A673 (cell line): ENCODE results near the gene RAB36. TPM values are rescaled to one million over a fixed set of nuclear protein-coding genes. Genes with fewer than 3 reads are reported as not detected.

ENCODE experiments used
- BruUV-seq: library from RNA; stranded (reverse); fragments of 400-500 nt; replicated peaks from 2 replicates; lab custom pipeline; 2021; lab: Mats Ljungman, UMichigan
- CTCF ChIA-PET: fragments of 300-600 bp; sonication (Branson Sonifier 250); formaldehyde crosslinking; loops from one replicate; lab custom pipeline; 2022; ENCODE audit warnings: antibody characterized with exemption; lab: Charles Lee
- POLR2A ChIA-PET: fragments of 300-600 bp; sonication (Branson Sonifier 250); formaldehyde crosslinking; loops from one replicate; lab custom pipeline; 2022; ENCODE audit warnings: antibody characterized with exemption; ENCODE audit not compliant: low non-redundant PET; lab: Charles Lee
- DNase-seq: peaks from one replicate; pipeline ENCODE4 v3.0.0-alpha.2; 2015; ENCODE audit warnings: low spot score
- H3K27ac ChIP-seq: fragments of 200-600 bp; sonication (generic); 2 replicates; pipeline ENCODE4 v1.5.1; 2016; ENCODE audit warnings: mixed run types, low read depth, mild to moderate bottlenecking, mixed read lengths, antibody characterized with exemption, low read length; ENCODE audit not compliant: poor library complexity, severe bottlenecking
- H3K27me3 ChIP-seq: fragments of 200-600 bp; sonication (generic); replicated peaks from 2 replicates; pipeline ENCODE4 v1.6.1; 2017; ENCODE audit warnings: mixed run types, low read depth, mild to moderate bottlenecking, mixed read lengths, antibody characterized with exemption, low read length; ENCODE audit not compliant: insufficient read depth, poor library complexity
- H3K36me3 ChIP-seq: fragments of 200-600 bp; sonication (generic); 2 replicates; pipeline ENCODE4 v1.6.1; 2016; ENCODE audit warnings: mixed run types, mild to moderate bottlenecking, mixed read lengths, antibody characterized with exemption, low read length; ENCODE audit not compliant: insufficient read depth, poor library complexity, severe bottlenecking
- H3K4me1 ChIP-seq: fragments of 200-600 bp; sonication (generic); 2 replicates; pipeline ENCODE4 v1.6.1; 2017; ENCODE audit warnings: mixed run types, mild to moderate bottlenecking, mixed read lengths, antibody characterized with exemption, low read length; ENCODE audit not compliant: insufficient read depth, poor library complexity, severe bottlenecking
- H3K4me3 ChIP-seq: fragments of 200-600 bp; sonication (generic); 2 replicates; pipeline ENCODE4 v1.5.1; 2016; ENCODE audit warnings: low read depth, mixed run types, mild to moderate bottlenecking, mixed read lengths, low read length; ENCODE audit not compliant: poor library complexity, severe bottlenecking
- H3K9me3 ChIP-seq: fragments of 200-600 bp; sonication (generic); 2 replicates; pipeline ENCODE4 v1.6.1; 2016; ENCODE audit warnings: mixed run types, low read depth, mild to moderate bottlenecking, mixed read lengths, antibody characterized with exemption, low read length; ENCODE audit not compliant: poor library complexity, severe bottlenecking
- CTCF ChIP-seq: fragments of 300-800, 200-600 bp; sonication (generic); conservative IDR thresholded peaks from 2 replicates; pipeline ENCODE4 v1.5.1; 2017; ENCODE audit warnings: low read depth, mild to moderate bottlenecking, antibody characterized with exemption, low read length, moderate library complexity, mixed read lengths
- EZH2 ChIP-seq: fragments of 200-600 bp; sonication (generic); IDR thresholded peaks from 2 replicates; pipeline ENCODE4 v1.6.1; 2017; ENCODE audit warnings: borderline replicate concordance, low read depth, mild to moderate bottlenecking, mixed read lengths, antibody characterized with exemption, low read length; ENCODE audit not compliant: poor library complexity, severe bottlenecking
- intact Hi-C: fragments of 100-400 bp; cut with micrococcal nuclease; formaldehyde crosslinking; loops from one replicate; pipeline ENCODE4 v1.10.0; 2022; ENCODE audit not compliant: unreplicated experiment
- total RNA-seq: library from RNA; stranded (reverse); gene quantifications from 2 replicates; pipeline ENCODE4 v1.2.3, GENCODE V29; 2021

Gene RAB36
- total RNA-seq, 1 experiment from 2014 or later: 4.1 TPM

- Histone ChIP-seq H3K4me1 (no peaks in the 10 kb centered on the region), H3K27ac (no peak overlapping the region), H3K27me3 (no peaks in the 10 kb centered on the region), H3K9me3 (no peaks in the 10 kb centered on the region), H3K4me3 (no peak overlapping the region), H3K36me3 (no peaks in the 10 kb centered on the region)
- ChIA-PET POLR2A (interaction anchor here (0.6 kb wide), 1 partner anchor 186 kb away, joined by 4 read pairs; no protein-coding TSS in a partner anchor), CTCF (no interaction called here)
- no TSS peak for BruUV-seq
- DNase-seq: no peak
- intact Hi-C loops: no loop called here
- TF ChIP-seq CTCF: no peak
- TF ChIP-seq EZH2: no peak
These were observed 12.6 kb downstream of the RAB36 start for GRCh38 chr22:23157560-23158515.

- Histone ChIP-seq H3K4me1 (no peaks in the 10 kb centered on the region), H3K36me3 (no peaks in the 10 kb centered on the region), H3K27ac (no peak overlapping the region), H3K9me3 (no peaks in the 10 kb centered on the region), H3K27me3 (no peaks in the 10 kb centered on the region), H3K4me3 (no peak overlapping the region)
- BruUV-seq: no TSS peak
- no peak for TF ChIP-seq CTCF
- TF ChIP-seq EZH2: no peak
- ChIA-PET POLR2A (no interaction called here), CTCF (no interaction called here)
- intact Hi-C loops: no loop called here
- no peak for DNase-seq
These were observed 13.4 kb downstream of the RAB36 start for GRCh38 chr22:23158516-23159290.

GRCh38 chr22:23159291-23159630, 14.0 kb downstream of the RAB36 start:
- TF ChIP-seq CTCF (no peak), EZH2 (no peak)

More at GRCh38 chr22:23159291-23159630, 14.0 kb downstream of the RAB36 start:
- intact Hi-C loops: no loop called here
- no TSS peak for BruUV-seq
- Histone ChIP-seq H3K4me1 (no peaks in the 10 kb centered on the region), H3K27me3 (no peaks in the 10 kb centered on the region), H3K9me3 (no peaks in the 10 kb centered on the region), H3K27ac (no peak overlapping the region), H3K4me3 (no peak overlapping the region), H3K36me3 (no peaks in the 10 kb centered on the region)
- no peak for DNase-seq
- POLR2A ChIA-PET: interaction anchor here (0.6 kb wide), 1 partner anchor 354 kb away, joined by 3 read pairs; no protein-coding TSS in a partner anchor
- CTCF ChIA-PET: no interaction called here
